Vagina (tissue), 2 donors: ENCODE measurements around the gene PPM1M.

Experiments
- POLR2A ChIP-seq, 2 donors: fragments of 450-650 bp; IDR thresholded peaks; one replicate each; pipeline ENCODE4 v1.6.1; 2017; ENCODE audit warnings: antibody characterized with exemption in 2 of 2, mild to moderate bottlenecking in 2 of 2, moderate library complexity in 2 of 2
- TF ChIP-seq, protein P1 (sequence below), 3 experiments: fragments of 450-650 bp in 2 of 3; fragments of 200-600 bp in 1 of 3; sonication (generic) in 1 of 3; IDR thresholded peaks; one replicate each; pipeline ENCODE4 v1.5.1; 2017 to 2019; ENCODE audit warnings: antibody characterized with exemption in 3 of 3, mild to moderate bottlenecking in 2 of 3, moderate library complexity in 2 of 3

DNA sequence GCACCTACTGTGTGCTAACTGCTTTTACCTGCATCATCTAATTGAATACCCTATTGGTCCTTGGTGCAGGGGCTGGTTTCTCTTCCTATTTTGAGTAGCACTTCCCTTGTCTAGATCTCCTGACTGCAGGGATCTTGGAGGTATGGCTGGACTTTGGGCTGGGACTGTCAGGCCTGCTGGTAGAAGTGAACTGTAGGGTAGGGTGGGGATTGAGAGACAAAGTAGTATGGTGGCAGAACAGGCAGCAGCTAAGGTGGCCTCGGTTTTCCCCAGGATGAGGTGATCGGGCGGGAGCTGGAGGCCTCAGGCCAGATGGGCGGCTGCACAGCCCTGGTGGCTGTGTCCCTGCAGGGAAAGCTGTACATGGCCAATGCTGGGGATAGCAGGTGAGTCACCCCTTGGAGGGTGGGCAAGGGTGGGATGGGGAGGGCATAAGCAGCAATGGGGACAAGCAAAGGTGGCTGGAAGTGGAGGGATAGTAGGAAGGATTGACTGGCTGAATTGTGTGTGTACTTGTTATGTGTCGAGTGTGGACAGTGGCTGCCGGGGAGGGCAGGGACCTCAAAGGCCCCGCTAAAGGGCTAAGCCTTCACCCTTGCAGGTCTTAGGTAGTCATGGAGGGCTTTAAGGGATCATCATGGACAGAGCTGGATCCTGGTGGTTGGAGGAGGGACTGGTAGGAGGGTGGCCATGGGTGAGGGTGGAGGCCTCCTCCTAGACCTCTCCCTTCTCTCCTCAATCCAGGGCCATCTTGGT, 2.0 kb downstream of the PPM1M start:
- TF ChIP-seq POLR2A (IDR thresholded peaks at IDR 0.05): no peak
- TF ChIP-seq, protein P1, sequence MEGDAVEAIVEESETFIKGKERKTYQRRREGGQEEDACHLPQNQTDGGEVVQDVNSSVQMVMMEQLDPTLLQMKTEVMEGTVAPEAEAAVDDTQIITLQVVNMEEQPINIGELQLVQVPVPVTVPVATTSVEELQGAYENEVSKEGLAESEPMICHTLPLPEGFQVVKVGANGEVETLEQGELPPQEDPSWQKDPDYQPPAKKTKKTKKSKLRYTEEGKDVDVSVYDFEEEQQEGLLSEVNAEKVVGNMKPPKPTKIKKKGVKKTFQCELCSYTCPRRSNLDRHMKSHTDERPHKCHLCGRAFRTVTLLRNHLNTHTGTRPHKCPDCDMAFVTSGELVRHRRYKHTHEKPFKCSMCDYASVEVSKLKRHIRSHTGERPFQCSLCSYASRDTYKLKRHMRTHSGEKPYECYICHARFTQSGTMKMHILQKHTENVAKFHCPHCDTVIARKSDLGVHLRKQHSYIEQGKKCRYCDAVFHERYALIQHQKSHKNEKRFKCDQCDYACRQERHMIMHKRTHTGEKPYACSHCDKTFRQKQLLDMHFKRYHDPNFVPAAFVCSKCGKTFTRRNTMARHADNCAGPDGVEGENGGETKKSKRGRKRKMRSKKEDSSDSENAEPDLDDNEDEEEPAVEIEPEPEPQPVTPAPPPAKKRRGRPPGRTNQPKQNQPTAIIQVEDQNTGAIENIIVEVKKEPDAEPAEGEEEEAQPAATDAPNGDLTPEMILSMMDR (IDR thresholded peaks at IDR 0.05): no peak
